Measurements from ENCODE around the gene DCAF8L1. TPM values are rescaled to one million over a fixed set of nuclear protein-coding genes. Genes with fewer than 3 reads are reported as not detected.
"Not testable (repeated sequence)": the region's sequence is repeated elsewhere in the genome, so short reads cannot be mapped to it uniquely, and the experiment has no call there.

DCAF8L1 gene
- not detected for polyA plus RNA-seq (2012; ENCODE audit: missing spikeins)

DNA sequence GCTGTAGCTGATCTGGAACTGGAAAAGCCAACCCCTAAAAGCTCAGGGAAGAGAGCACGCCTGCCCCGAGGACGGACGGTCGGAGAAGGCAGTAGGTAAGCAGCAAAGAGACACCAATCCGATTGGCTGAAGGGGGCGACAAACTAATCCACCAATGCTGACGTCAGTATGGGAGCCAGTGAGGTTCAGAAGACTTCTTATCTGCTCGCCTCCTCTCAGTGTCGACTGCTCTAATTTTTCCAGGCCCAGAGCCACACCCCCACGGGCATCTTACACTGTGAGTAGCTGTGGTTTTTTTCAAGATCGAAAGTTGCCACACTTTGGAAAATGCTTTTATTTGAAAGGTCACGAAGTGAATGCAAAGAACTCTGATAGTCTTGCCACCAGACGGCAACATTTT is at the start of gene DCAF8L1:
Gene DCAF8L1, minus strand, starts transcription at position 101 of the 400 bp plus-strand sequence. CDS start 115 bp downstream, outside the sequence.
- FAIRE-seq (no peak), DNase-seq (ENCODE audit: insufficient read length) (no peak)
- TF ChIP-seq POLR2AphosphoS5 (IDR thresholded peaks at IDR 0.05; ENCODE audit: low read depth, low read length) (no peak), POLR2A (IDR thresholded peaks at IDR 0.05; ENCODE audit: low read depth, low read length) (no peak), TAF1 (IDR thresholded peaks at IDR 0.05; ENCODE audit: borderline replicate concordance, low read depth, low read length) (no peak)

DNA sequence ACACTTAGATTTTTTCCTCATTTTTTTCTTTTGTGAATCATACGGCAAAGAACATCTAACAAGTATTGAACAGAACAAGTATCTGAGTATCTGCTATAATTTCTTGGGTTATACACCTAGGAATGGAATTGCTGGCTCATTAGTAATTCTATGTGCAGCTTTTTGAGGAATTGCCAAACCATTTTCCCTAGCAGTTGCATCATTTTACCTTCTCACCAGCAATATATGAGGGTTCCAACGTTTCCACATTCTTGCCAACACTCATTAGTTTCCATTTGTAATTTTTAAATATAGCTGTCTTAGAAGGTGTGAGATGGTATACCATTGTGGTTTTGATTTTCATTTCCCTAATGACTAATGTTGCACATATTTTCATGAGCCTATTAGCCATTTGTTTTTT is 41.1 kb upstream of the DCAF8L1 start:
- FAIRE-seq: no peak

DNA sequence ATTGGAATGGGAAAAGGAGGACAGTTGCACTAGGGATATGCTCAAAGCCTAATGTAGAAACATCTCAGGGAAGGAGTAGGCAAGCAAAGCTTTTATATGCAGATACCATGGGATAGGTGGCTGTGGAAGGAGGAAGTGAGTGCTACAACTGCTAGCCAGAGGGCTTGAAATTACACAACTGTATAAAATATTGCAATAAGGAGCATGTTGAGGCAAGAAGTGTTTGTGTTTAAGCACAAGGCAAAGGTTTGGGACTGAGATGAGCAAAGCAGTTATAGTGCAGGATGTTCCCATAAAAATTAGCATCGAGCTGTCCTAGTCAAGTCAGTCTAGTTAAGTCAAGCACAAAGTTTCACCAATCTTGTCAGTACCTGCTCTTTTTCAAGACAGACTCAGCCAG is 35.6 kb upstream of the DCAF8L1 start:
- no peak for FAIRE-seq
- no peak for DNase-seq (ENCODE audit: insufficient read length)
- TF ChIP-seq TAF1 (IDR thresholded peaks at IDR 0.05; ENCODE audit: borderline replicate concordance, low read depth, low read length) (no peak), POLR2A (IDR thresholded peaks at IDR 0.05; ENCODE audit: low read depth, low read length) (no peak), POLR2AphosphoS5 (IDR thresholded peaks at IDR 0.05; ENCODE audit: low read depth, low read length) (no peak)

More for the DNA sequence above, 41.1 kb upstream of the DCAF8L1 start:
- no peak for TF ChIP-seq POLR2A (IDR thresholded peaks at IDR 0.05; ENCODE audit: low read depth, low read length)
- no peak for TF ChIP-seq POLR2AphosphoS5 (IDR thresholded peaks at IDR 0.05; ENCODE audit: low read depth, low read length)
- no peak for TF ChIP-seq TAF1 (IDR thresholded peaks at IDR 0.05; ENCODE audit: borderline replicate concordance, low read depth, low read length)
- DNase-seq (ENCODE audit: insufficient read length): no peak

DNA sequence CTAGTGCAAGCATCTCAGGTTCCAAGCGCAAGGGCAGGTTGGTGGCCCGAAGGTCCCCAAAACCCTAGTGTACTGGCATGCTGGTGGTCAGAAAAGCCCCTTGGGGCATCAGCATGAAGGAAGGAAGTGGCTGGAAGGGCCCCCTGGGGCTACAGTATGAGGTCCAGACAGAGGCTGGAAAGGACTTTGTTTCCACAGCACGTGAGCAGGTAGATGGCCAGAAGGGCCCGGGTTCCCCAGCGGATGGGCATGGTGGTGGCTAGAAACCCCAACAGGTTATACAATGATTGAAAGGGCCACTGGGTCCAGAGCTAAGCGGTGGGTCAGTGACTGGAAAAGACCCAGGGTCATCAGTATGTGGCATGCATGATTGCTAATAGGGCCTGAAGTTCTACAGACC is 34.7 kb upstream of the DCAF8L1 start:
- TF ChIP-seq POLR2AphosphoS5 (IDR thresholded peaks at IDR 0.05; ENCODE audit: low read depth, low read length) (no peak), POLR2A (IDR thresholded peaks at IDR 0.05; ENCODE audit: low read depth, low read length) (no peak), TAF1 (IDR thresholded peaks at IDR 0.05; ENCODE audit: borderline replicate concordance, low read depth, low read length) (no peak)
- DNase-seq (ENCODE audit: insufficient read length) (no peak), FAIRE-seq (no peak)

DNA sequence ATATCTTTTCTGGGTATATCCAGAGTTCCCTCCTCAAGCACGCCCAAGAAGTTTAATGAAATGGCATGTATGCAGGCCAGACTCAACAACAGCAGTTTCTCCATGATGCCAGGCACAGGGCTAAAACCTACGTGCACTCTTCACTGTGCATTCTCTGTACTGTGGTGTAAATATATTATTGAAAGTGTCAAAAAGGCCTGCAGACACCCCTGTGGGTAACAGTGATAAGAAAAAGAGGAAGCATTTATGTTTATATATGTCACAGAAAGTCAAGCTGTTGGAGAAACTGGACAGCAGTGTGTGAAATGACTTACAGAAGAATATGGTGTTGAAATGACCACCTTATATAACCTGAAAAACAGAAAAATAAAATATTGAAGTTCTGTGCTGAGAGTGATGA is 29.6 kb upstream of the DCAF8L1 start:
- no peak for DNase-seq (ENCODE audit: insufficient read length)
- no peak for FAIRE-seq
- TF ChIP-seq POLR2AphosphoS5 (IDR thresholded peaks at IDR 0.05; ENCODE audit: low read depth, low read length): no peak
- no peak for TF ChIP-seq POLR2A (IDR thresholded peaks at IDR 0.05; ENCODE audit: low read depth, low read length)
- TF ChIP-seq TAF1 (IDR thresholded peaks at IDR 0.05; ENCODE audit: borderline replicate concordance, low read depth, low read length): no peak

DNA sequence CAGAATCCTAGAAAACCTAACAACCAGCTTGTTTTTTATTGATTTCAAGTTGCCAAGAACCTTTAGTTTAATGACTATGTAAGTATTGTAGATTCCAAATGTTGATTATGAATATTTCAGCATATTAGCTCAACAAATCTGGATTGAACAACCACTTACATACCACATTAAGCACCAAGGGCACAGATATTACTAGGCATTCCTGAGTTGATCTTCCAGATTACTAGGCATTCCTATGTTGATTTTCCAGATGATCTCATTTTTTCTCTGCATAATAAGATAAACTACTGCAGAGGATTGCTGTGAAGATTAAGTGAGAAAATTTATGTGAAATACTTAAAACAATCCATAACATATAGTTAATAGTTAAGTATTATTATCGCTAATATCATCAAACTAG is 17.4 kb upstream of the DCAF8L1 start:
- FAIRE-seq (no peak), DNase-seq (ENCODE audit: insufficient read length) (no peak)
- no peak for TF ChIP-seq POLR2AphosphoS5 (IDR thresholded peaks at IDR 0.05; ENCODE audit: low read depth, low read length)
- no peak for TF ChIP-seq TAF1 (IDR thresholded peaks at IDR 0.05; ENCODE audit: borderline replicate concordance, low read depth, low read length)
- TF ChIP-seq POLR2A (IDR thresholded peaks at IDR 0.05; ENCODE audit: low read depth, low read length): no peak

DNA sequence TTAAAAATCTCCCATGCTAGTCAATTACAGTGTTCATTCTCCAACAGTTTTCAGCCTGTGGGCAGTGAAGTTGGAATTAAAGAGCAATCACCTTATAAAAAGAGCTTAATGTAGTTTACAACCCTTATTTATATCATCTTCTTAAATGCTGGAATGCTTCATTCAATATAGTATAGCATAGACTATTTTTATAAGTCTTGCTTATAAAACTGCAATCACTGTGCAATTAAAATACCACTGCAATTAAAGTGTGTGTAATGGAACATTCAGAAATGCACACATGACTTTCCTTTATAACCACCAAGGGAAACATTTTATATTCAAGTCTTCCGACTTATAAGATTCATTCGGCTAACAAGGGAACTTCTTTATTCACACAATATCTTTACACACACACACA is 16.4 kb upstream of the DCAF8L1 start:
- DNase-seq (ENCODE audit: insufficient read length) (no peak), FAIRE-seq (no peak)
- TF ChIP-seq POLR2A (IDR thresholded peaks at IDR 0.05; ENCODE audit: low read depth, low read length): no peak
- TF ChIP-seq TAF1 (IDR thresholded peaks at IDR 0.05; ENCODE audit: borderline replicate concordance, low read depth, low read length): no peak
- no peak for TF ChIP-seq POLR2AphosphoS5 (IDR thresholded peaks at IDR 0.05; ENCODE audit: low read depth, low read length)

DNA sequence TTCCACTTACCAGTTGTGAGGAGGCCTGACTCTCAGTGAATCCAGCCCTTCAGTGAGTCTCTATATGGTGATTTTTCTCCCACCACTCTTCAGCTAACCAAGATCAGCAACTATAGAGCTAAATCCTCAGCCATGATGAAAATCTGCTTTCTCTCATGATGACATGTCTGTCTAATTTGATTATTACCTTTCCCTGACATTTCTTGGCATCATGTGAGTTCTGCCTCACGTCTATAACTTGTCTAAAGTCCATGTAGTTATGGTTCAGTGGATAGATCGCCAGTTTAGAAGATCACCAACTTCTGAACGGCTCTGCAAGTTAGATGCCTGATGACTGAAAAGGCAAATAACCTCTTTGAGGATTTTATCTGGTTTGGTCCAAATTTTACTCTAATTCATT is 14.9 kb upstream of the DCAF8L1 start:
- DNase-seq (ENCODE audit: insufficient read length) (no peak), FAIRE-seq (no peak)
- no peak for TF ChIP-seq TAF1 (IDR thresholded peaks at IDR 0.05; ENCODE audit: borderline replicate concordance, low read depth, low read length)
- no peak for TF ChIP-seq POLR2AphosphoS5 (IDR thresholded peaks at IDR 0.05; ENCODE audit: low read depth, low read length)
- no peak for TF ChIP-seq POLR2A (IDR thresholded peaks at IDR 0.05; ENCODE audit: low read depth, low read length)

DNA sequence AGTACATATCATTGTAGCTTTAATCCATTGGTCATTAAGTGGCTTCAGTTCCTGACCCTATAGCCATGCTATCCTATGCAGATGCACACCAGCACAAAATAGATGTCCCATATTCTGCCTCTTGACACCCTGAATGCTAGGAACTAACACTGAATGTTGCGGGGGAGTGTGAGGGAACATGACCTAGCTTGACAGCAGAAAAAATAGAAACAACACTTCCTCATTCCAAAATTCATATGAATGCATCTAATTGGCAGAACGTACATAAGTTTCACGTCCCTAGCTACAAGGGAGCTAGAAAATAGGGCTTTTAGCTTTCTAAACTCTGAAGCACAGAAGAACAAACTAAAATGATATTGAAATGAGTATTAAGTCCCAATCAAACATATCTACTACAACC is 14.4 kb upstream of the DCAF8L1 start:
- no peak for DNase-seq (ENCODE audit: insufficient read length)
- FAIRE-seq: peak; percentile 70
- TF ChIP-seq POLR2AphosphoS5 (IDR thresholded peaks at IDR 0.05; ENCODE audit: low read depth, low read length) (no peak), POLR2A (IDR thresholded peaks at IDR 0.05; ENCODE audit: low read depth, low read length) (no peak), TAF1 (IDR thresholded peaks at IDR 0.05; ENCODE audit: borderline replicate concordance, low read depth, low read length) (no peak)

DNA sequence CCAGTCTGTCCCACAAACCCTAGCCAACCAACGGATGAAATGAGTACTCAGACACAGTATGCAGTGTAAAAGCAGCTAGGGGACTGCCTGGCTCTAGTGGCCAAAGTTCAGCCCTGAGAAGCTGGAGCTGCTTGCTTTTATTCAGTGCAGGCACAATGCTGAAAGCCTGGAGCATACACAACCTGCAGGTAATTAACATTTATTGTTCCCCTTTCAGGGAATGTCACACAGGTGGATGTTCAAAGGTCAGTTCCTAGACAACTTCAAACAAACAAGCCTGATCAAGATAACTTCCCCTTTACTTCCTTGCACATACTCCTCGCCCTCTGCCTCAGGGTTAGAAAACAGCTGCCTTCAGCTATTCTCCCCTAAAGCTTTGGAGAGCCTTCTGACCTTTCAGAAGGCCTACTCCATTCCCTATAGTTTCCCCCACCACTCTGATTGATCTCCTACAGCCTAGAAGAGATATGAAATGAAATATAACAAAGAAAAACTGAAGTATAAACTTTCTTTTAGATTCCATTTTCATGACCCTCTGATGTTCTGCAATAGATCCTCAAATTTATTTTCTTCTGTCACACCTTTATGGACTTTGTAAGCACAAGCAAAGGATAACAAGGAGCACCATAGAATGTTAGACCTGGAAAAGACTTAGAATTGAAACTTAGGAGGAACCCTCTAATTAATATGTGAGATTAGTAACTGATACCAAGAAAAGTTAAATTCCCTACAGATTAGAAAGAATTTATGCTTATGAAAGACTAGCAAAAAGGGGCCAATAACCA is 6.8 kb upstream of the DCAF8L1 start:
- FAIRE-seq: no peak
- DNase-seq (ENCODE audit: insufficient read length): no peak
- TF ChIP-seq TAF1 (IDR thresholded peaks at IDR 0.05; ENCODE audit: borderline replicate concordance, low read depth, low read length) (no peak), POLR2A (IDR thresholded peaks at IDR 0.05; ENCODE audit: low read depth, low read length) (no peak), POLR2AphosphoS5 (IDR thresholded peaks at IDR 0.05; ENCODE audit: low read depth, low read length) (no peak)

DNA sequence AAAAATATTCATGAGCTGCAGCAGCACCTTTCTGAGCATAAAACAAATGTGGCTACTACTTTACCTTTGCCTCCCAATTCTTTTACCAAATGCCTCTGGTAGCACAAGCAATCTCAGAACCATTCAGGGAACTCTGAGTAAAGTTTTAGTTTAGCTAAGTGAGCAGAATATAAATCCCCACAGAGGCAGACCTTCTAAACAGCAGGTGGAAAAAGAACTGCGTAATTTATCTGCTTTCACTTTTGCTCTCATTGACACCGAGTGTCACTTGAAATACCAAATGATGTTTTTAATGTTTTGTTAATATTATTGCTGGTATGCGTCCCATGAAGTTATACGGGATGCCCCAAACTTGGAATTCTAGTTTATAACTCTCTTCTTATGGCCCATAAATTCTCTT is 4.3 kb downstream of the DCAF8L1 start:
- not testable (repeated sequence) for FAIRE-seq; DNase-seq (ENCODE audit: insufficient read length)

DNA sequence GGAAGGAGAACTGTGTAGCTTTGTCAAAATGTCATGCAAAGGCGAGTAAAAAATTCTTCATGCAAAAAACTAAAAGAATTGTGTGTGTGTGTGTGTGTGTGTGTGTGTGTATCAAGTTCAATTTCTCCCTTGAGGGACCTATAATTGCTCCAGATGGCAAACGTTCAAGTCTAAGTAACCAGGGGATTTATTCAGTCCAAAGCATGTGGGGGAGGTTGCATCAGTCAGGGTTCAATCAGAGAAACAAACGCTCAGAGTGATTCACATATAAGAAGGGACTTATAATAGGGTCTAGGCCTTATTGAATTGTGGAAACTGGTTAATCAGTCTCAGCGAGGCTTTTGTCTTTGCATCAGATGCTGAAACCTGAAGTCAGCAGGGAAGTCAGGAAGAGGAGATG is 5.0 kb downstream of the DCAF8L1 start:
- DNase-seq (ENCODE audit: insufficient read length) (no peak), FAIRE-seq (no peak)
- TF ChIP-seq TAF1 (IDR thresholded peaks at IDR 0.05; ENCODE audit: borderline replicate concordance, low read depth, low read length) (no peak), POLR2AphosphoS5 (IDR thresholded peaks at IDR 0.05; ENCODE audit: low read depth, low read length) (no peak), POLR2A (IDR thresholded peaks at IDR 0.05; ENCODE audit: low read depth, low read length) (no peak)
